Liver (tissue), 9 donors: ENCODE measurements around the gene OR51I1. TPM values are rescaled to one million over a fixed set of nuclear protein-coding genes. Genes with fewer than 3 reads are reported as not detected.

Experiments
- DNase-seq: peaks from one replicate; pipeline ENCODE4 v3.0.0-alpha.2; 2017; ENCODE audit warnings: low spot score
- H3K27ac ChIP-seq, 2 donors: one replicate each; pipeline ENCODE4 v1.7.0; 2013; ENCODE audit warnings: inconsistent platforms in 2 of 2, low read length in 2 of 2, control low read depth in 1 of 2, low read depth in 1 of 2, mild to moderate bottlenecking in 1 of 2
- H3K27me3 ChIP-seq, 4 donors: one replicate each; pipeline versions ENCODE4 v1.6.1 to v1.7.0; 2013; ENCODE audit warnings: low read length in 3 of 4, inconsistent platforms in 1 of 4, mild to moderate bottlenecking in 1 of 4, moderate library complexity in 1 of 4; ENCODE audit not compliant: control insufficient read depth in 4 of 4, insufficient read depth in 4 of 4
- H3K36me3 ChIP-seq, 4 donors: one replicate each; pipeline versions ENCODE4 v1.6.1 to v1.7.0; 2013; ENCODE audit warnings: low read length in 3 of 4, mild to moderate bottlenecking in 3 of 4, low read depth in 1 of 4, moderate library complexity in 1 of 4; ENCODE audit not compliant: control insufficient read depth in 4 of 4, insufficient read depth in 3 of 4
- H3K4me1 ChIP-seq, 4 donors: one replicate each; pipeline versions ENCODE4 v1.6.1 to v1.7.0; 2013; ENCODE audit warnings: low read length in 3 of 4, mild to moderate bottlenecking in 3 of 4, moderate library complexity in 1 of 4; ENCODE audit not compliant: control insufficient read depth in 4 of 4, insufficient read depth in 4 of 4
- H3K4me3 ChIP-seq, 3 donors: one replicate each; pipeline versions ENCODE4 v1.6.1 to v1.7.0; 2013; ENCODE audit warnings: low read length in 3 of 3, control low read depth in 1 of 3, low read depth in 1 of 3, mild to moderate bottlenecking in 1 of 3
- H3K9ac ChIP-seq, 2 donors: one replicate each; pipeline ENCODE4 v1.7.0; 2013; ENCODE audit warnings: low read length in 2 of 2, mild to moderate bottlenecking in 2 of 2, moderate library complexity in 2 of 2, control low read depth in 1 of 2, low read depth in 1 of 2
- H3K9me3 ChIP-seq, 4 donors: one replicate each; pipeline versions ENCODE4 v1.6.1 to v1.7.0; 2013; ENCODE audit warnings: low read length in 3 of 4; ENCODE audit not compliant: control insufficient read depth in 4 of 4
- ATF3 ChIP-seq: IDR thresholded peaks from 2 replicates; pipeline ENCODE4 v1.6.1; 2016; ENCODE audit warnings: antibody characterized with exemption
- EGR1 ChIP-seq, 2 donors: IDR thresholded peaks; 2 replicates each; pipeline ENCODE4 v1.6.1; 2016 to 2018; ENCODE audit warnings: antibody characterized with exemption in 2 of 2, low read depth in 2 of 2
- FOXA1 ChIP-seq: IDR thresholded peaks from 2 replicates; pipeline ENCODE4 v1.6.1; 2016; ENCODE audit warnings: antibody characterized with exemption
- FOXA2 ChIP-seq: IDR thresholded peaks from 2 replicates; pipeline ENCODE4 v1.6.1; 2016; ENCODE audit warnings: antibody characterized with exemption
- GABPA ChIP-seq, 2 donors: IDR thresholded peaks in 1 of 2; conservative IDR thresholded peaks in 1 of 2; 2 replicates each; pipeline ENCODE4 v1.6.1; 2016; ENCODE audit warnings: antibody characterized with exemption in 2 of 2, mild to moderate bottlenecking in 1 of 2, moderate library complexity in 1 of 2
- HNF4A ChIP-seq, 2 donors: conservative IDR thresholded peaks; 2 replicates each; pipeline ENCODE4 v1.6.1; 2016; ENCODE audit warnings: antibody characterized with exemption in 2 of 2, mild to moderate bottlenecking in 2 of 2
- HNF4G ChIP-seq: IDR thresholded peaks from 2 replicates; pipeline ENCODE4 v1.6.1; 2016; ENCODE audit warnings: antibody characterized with exemption
- JUND ChIP-seq, 2 donors: IDR thresholded peaks; 2 replicates each; pipeline ENCODE4 v1.6.1; 2016; ENCODE audit warnings: antibody characterized with exemption in 2 of 2
- NR2F2 ChIP-seq: IDR thresholded peaks from 2 replicates; pipeline ENCODE4 v1.6.1; 2016; ENCODE audit warnings: antibody characterized with exemption
- RAD21 ChIP-seq, 2 donors: IDR thresholded peaks; 2 replicates each; pipeline ENCODE4 v1.6.1; 2016; ENCODE audit warnings: antibody characterized with exemption in 2 of 2, mild to moderate bottlenecking in 2 of 2
- RXRA ChIP-seq, 2 donors: IDR thresholded peaks; 2 replicates each; pipeline ENCODE4 v1.6.1; 2017 to 2018; ENCODE audit warnings: antibody characterized with exemption in 2 of 2, mild to moderate bottlenecking in 1 of 2
- SP1 ChIP-seq: IDR thresholded peaks from 2 replicates; pipeline ENCODE4 v1.6.1; 2018; ENCODE audit warnings: antibody characterized with exemption, mild to moderate bottlenecking
- TAF1 ChIP-seq: conservative IDR thresholded peaks from 2 replicates; pipeline ENCODE4 v1.6.1; 2016; ENCODE audit warnings: antibody characterized with exemption, mild to moderate bottlenecking
- YY1 ChIP-seq: IDR thresholded peaks from 2 replicates; pipeline ENCODE4 v1.6.1; 2016; ENCODE audit warnings: antibody characterized with exemption, mild to moderate bottlenecking
- ZBTB33 ChIP-seq: IDR thresholded peaks from 2 replicates; pipeline ENCODE4 v1.6.1; 2016; ENCODE audit warnings: antibody characterized with exemption
- whole genome bisulfite sequencing: extraction: QIAGEN DNeasy Blood & Tissue Kit; methylation state at CpG from one replicate; pipeline ENCODE4 v1.1.7; 2013; 5-methylcytosine and 5-hydroxymethylcytosine counted together
- polyA plus RNA-seq, 2 donors: library from polyadenylated mRNA; stranded (reverse) in 1 of 2; unstranded in 1 of 2; fragments of 200-250 nt in 1 of 2; fragments of >200 nt in 1 of 2; fragmentation: Nextera tagmentation in 1 of 2; extraction: Ambion mirVana in 1 of 2; gene quantifications; one replicate each; pipeline versions ENCODE4 v1.2.1 to v1.2.3, GENCODE V29; 2013 to 2015
- total RNA-seq, 2 donors: library from RNA; depleted of rRNA; stranded (reverse); fragments of >200 nt; gene quantifications; one replicate each; pipeline ENCODE4 v1.2.3, GENCODE V29; 2014
- TF ChIP-seq, protein P1 (sequence below): IDR thresholded peaks from 2 replicates; pipeline ENCODE4 v1.6.1; 2016; ENCODE audit warnings: antibody characterized with exemption, mild to moderate bottlenecking
- TF ChIP-seq, protein P2 (sequence below): IDR thresholded peaks from 2 replicates; pipeline ENCODE4 v1.6.1; 2016; ENCODE audit warnings: antibody characterized with exemption
- TF ChIP-seq, protein P3 (sequence below): fragments of 150-350 bp; IDR thresholded peaks from 2 replicates; pipeline ENCODE4 v1.5.1; 2017; ENCODE audit warnings: improper control_type of control experiment, low read depth, low read length; ENCODE audit not compliant: missing input control
- donor health status: healthy.
- donor health status: healthy.
- donor health status: healthy.
- donor health status: healthy.
- donor health status: healthy.

The OR51I1 gene
- total and polyA plus RNA-seq, 4 donors: 0.23 to 0.33 TPM; not detected in 2

DNA sequence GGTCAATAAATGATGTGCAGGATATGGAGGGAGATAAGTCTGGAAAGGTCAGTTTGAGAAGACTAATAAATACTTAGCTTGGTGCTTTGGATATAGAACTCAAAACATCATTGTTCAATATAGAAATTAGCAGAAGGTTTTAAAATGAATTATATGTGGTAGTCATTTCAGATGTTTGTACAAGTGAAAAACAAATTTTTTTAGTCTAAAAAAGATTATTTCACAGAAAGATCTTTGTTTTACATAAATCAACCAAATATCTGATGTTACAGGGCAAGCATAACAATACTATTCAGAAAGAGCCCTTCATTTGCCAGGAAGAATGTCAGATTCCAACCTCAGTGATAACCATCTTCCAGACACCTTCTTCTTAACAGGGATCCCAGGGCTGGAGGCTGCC is 47.1 kb upstream of the OR51I1 start, which contains the start of gene OR52D1 (continued):
- TF ChIP-seq ZBTB33: no peak
- no peak for TF ChIP-seq HNF4A (conservative IDR thresholded peaks at IDR 0.05)
- no peak for TF ChIP-seq RXRA (IDR thresholded peaks at IDR 0.05)
- TF ChIP-seq YY1: no peak
- TF ChIP-seq JUND (IDR thresholded peaks at IDR 0.05): no peak

DNA sequence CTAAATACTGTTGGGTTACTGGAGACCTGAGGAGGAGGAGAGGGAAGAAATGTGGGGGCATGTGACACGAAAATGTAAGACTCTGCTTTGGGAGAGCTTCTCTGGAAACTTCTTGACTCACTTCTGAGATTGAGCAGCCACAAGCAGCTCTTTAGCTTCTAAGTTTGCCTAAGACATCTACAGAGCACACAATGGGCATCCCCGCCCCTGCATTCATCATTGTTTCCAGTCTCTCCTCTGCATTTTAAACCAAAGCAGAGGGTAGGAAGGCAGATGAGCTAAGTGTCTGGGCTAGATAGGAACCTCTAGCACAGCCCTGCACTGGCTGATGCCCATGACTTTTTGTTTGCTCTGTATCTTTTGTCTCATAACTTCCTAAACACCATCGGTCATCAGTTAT is 45.1 kb upstream of the OR51I1 start:
- 76% methylated on average over 3 of the region's 3 CpGs for WGBS
- Histone ChIP-seq H3K4me3 (no peak overlapping the region), H3K9me3 (no peaks in the 10 kb centered on the region), H3K9ac (no peak overlapping the region), H3K36me3 (no peaks in the 10 kb centered on the region), H3K27me3 (peaks cover 0 to 4% (median 0%) of the 10 kb centered on the region in 4 donors), H3K27ac (no peak overlapping the region), H3K4me1 (no peaks in the 10 kb centered on the region)
- no peak for DNase-seq
- TF ChIP-seq NR2F2 (no peak), FOXA2 (no peak)

GRCh38 chr11:5486003-5486402 is 44.7 kb upstream of the OR51I1 start:
- 84% methylated on average over 3 of the region's 3 CpGs for WGBS
- H3K4me1 ChIP-seq: no peaks in the 10 kb centered on the region
- no peak overlapping the region for H3K9ac ChIP-seq
- no peak overlapping the region for H3K4me3 ChIP-seq
- peaks cover 0 to 4% (median 0%) of the 10 kb centered on the region in 4 donors for H3K27me3 ChIP-seq
- no peak for DNase-seq
- TF ChIP-seq FOXA2 (no peak), RXRA (IDR thresholded peaks at IDR 0.05) (no peak), RAD21 (IDR thresholded peaks at IDR 0.05) (no peak), HNF4G (no peak), GABPA (IDR thresholded peaks at IDR 0.05 in 1 of 2, conservative IDR thresholded peaks at IDR 0.05 in 1 of 2) (no peak), ZBTB33 (no peak), YY1 (no peak), EGR1 (IDR thresholded peaks at IDR 0.05; ENCODE audit: low read depth in 2 of 2) (no peak), TAF1 (no peak), ATF3 (no peak), JUND (IDR thresholded peaks at IDR 0.05) (no peak), FOXA1 (no peak), HNF4A (conservative IDR thresholded peaks at IDR 0.05) (no peak), SP1 (no peak), NR2F2 (no peak)
- TF ChIP-seq, protein P1, sequence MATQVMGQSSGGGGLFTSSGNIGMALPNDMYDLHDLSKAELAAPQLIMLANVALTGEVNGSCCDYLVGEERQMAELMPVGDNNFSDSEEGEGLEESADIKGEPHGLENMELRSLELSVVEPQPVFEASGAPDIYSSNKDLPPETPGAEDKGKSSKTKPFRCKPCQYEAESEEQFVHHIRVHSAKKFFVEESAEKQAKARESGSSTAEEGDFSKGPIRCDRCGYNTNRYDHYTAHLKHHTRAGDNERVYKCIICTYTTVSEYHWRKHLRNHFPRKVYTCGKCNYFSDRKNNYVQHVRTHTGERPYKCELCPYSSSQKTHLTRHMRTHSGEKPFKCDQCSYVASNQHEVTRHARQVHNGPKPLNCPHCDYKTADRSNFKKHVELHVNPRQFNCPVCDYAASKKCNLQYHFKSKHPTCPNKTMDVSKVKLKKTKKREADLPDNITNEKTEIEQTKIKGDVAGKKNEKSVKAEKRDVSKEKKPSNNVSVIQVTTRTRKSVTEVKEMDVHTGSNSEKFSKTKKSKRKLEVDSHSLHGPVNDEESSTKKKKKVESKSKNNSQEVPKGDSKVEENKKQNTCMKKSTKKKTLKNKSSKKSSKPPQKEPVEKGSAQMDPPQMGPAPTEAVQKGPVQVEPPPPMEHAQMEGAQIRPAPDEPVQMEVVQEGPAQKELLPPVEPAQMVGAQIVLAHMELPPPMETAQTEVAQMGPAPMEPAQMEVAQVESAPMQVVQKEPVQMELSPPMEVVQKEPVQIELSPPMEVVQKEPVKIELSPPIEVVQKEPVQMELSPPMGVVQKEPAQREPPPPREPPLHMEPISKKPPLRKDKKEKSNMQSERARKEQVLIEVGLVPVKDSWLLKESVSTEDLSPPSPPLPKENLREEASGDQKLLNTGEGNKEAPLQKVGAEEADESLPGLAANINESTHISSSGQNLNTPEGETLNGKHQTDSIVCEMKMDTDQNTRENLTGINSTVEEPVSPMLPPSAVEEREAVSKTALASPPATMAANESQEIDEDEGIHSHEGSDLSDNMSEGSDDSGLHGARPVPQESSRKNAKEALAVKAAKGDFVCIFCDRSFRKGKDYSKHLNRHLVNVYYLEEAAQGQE: no peak
- TF ChIP-seq, protein P2, sequence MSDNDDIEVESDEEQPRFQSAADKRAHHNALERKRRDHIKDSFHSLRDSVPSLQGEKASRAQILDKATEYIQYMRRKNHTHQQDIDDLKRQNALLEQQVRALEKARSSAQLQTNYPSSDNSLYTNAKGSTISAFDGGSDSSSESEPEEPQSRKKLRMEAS: no peak
- TF ChIP-seq, protein P3, sequence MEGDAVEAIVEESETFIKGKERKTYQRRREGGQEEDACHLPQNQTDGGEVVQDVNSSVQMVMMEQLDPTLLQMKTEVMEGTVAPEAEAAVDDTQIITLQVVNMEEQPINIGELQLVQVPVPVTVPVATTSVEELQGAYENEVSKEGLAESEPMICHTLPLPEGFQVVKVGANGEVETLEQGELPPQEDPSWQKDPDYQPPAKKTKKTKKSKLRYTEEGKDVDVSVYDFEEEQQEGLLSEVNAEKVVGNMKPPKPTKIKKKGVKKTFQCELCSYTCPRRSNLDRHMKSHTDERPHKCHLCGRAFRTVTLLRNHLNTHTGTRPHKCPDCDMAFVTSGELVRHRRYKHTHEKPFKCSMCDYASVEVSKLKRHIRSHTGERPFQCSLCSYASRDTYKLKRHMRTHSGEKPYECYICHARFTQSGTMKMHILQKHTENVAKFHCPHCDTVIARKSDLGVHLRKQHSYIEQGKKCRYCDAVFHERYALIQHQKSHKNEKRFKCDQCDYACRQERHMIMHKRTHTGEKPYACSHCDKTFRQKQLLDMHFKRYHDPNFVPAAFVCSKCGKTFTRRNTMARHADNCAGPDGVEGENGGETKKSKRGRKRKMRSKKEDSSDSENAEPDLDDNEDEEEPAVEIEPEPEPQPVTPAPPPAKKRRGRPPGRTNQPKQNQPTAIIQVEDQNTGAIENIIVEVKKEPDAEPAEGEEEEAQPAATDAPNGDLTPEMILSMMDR: no peak
- no peaks in the 10 kb centered on the region for H3K9me3 ChIP-seq
- no peak overlapping the region for H3K27ac ChIP-seq
- H3K36me3 ChIP-seq: no peaks in the 10 kb centered on the region
